Ovary (tissue), 3 donors: ENCODE data around the gene PLEKHA6.

Experiments used
- CTCF ChIP-seq, 3 donors: fragments of 450-650 bp in 2 of 3; fragments of 200-600 bp in 1 of 3; IDR thresholded peaks; one replicate each; pipeline versions ENCODE4 v1.5.1 to v1.8.0; 2016 to 2022; ENCODE audit warnings: antibody characterized with exemption in 3 of 3, mild to moderate bottlenecking in 1 of 3
- EP300 ChIP-seq: sonication (generic); formaldehyde crosslinking; IDR thresholded peaks from one replicate; pipeline ENCODE4 v1.6.1; 2017; ENCODE audit warnings: antibody characterized with exemption
- POLR2A ChIP-seq: fragments of 450-650 bp; IDR thresholded peaks from one replicate; pipeline ENCODE4 v1.6.1; 2017; ENCODE audit warnings: antibody characterized with exemption, mild to moderate bottlenecking, moderate library complexity
- donor health status: DM: no; HTN: no; CAD: no.

DNA sequence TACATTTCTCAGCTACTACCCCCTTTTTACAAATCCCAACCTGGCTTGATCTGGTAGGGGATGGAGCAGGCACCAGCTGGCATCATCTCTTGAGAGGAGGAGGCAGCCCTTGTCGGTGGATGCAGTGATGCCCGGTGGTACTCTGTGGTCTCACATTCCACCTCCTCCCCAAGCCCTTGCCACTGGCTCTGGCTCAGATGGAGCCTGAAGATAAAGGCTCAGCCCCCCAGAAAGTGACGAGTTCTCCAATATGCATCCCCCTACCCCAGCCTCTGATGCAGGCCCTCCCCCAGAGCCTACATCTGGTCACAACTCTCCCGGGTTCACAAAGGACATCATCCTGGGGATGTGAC, 142.1 kb downstream of the PLEKHA6 start:
- no peak for TF ChIP-seq CTCF (IDR thresholded peaks at IDR 0.05)
- TF ChIP-seq POLR2A, result no peak
- no peak for TF ChIP-seq EP300
